ENCODE results near the gene IL22RA2. TPM values are rescaled to one million over a fixed set of nuclear protein-coding genes. Genes with fewer than 3 reads are reported as not detected.
A peak's percentile ranks its signal among the peaks of the same experiment; 100 is the strongest.

Gene IL22RA2
- total RNA-seq, 1 experiment from 2014 or later, result not detected

DNA sequence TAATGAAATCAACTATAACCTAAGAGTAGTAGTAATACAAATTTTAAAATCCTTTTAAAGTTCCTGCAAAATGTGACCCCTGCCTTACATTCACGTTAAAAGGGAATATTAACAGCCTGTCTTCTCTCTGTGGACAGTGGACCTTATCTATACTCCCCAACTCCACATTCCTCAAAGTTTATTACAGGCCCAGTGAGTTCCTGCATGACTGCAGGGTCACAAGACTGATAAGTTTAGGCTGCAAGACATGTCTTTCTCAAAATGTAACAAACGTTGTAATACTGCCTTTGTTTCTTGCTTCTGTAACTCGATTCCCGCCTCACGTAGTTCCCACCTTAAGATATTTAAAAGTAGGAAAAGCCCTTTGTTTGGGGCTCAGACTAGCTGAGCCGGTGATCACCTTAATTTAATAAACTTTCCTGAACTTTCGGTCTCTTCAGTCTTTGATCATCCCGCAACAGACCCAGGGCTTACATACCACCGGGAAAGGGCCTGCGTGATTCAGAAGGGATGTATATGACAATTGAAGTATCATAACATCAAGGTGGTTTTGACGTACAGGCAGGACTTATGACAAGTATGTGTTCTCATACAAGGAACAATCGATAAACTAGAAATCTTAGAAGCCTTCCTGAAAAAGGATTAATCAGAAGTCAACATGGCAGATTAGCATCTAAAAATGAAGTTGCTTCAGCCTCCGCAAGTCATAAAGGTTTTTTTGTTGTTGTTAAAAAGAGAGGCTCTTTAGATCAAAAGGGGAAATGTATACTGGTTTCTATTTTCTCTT lies 3.0 kb downstream of the IL22RA2 start:
- Histone ChIP-seq H3K27ac (ENCODE audit: low read length) (no peak overlapping the region), H3K9ac (ENCODE audit: low read length) (no peak overlapping the region), H3K36me3 (ENCODE audit: insufficient read depth, low read length) (no peaks in the 10 kb centered on the region), H3K79me2 (ENCODE audit: low read length) (no peaks in the 10 kb centered on the region), H3K4me3 (ENCODE audit: low read length) (no peak overlapping the region), H2AFZ (ENCODE audit: low read length) (0 out of 2 replicates have a peak overlapping the region, but pooled peaks have one; percentile 45), H3K4me1 (ENCODE audit: low read length) (peaks cover 35% of the 10 kb centered on the region), H3K9me2 (replicated peaks; ENCODE audit: insufficient read depth, low read length) (no peaks in the 10 kb centered on the region), H3K27me3 (ENCODE audit: low read length) (no peaks in the 10 kb centered on the region), H3K4me2 (ENCODE audit: low read depth, low read length, poor library complexity, severe bottlenecking) (no peak overlapping the region), H3K9me3 (ENCODE audit: low read length) (no peaks in the 10 kb centered on the region), H4K20me1 (ENCODE audit: insufficient read depth, low read depth, low read length) (no peaks in the 10 kb centered on the region)
- DNase-seq, result no peak

DNA sequence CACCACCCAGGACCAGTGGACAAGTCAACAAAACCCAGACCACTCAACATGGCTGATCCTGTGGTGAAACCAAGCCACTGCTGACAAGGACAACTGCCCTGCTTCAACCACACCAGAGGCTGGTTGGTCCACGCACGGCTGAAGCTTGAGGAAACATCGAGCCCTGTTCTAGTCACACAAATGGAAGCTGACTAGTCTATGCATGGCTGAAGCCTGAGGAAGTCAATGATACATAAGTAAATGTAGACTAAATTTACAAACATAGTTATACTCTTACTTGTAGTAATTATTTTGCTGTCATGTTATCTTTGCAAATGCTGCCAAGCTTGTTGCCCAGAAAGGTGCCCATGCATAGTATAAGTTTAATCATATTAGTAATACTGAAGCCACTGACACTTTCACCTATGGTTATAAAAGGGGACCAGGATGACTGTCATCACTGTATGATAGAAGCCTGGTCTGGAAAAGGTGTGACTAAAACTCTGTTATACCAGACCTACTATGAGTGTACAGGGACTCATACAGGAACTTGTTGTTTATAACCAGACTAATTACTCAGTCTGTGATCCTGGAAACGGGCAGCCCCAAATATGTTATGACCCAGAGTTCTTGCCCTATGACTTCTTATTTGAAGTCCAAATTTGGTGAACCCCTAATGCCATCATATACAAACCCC lies 5.6 kb downstream of the IL22RA2 start:
- H3K9me3 ChIP-seq (ENCODE audit: low read length), result peaks cover 12% of the 10 kb centered on the region
- no peak overlapping the region for H3K27ac ChIP-seq (ENCODE audit: low read length)
- H3K9me2 ChIP-seq (replicated peaks; ENCODE audit: insufficient read depth, low read length), result no peaks in the 10 kb centered on the region
- no peak overlapping the region for H3K4me3 ChIP-seq (ENCODE audit: low read length)
- no peaks in the 10 kb centered on the region for H3K27me3 ChIP-seq (ENCODE audit: low read length)
- no peak overlapping the region for H2AFZ ChIP-seq (ENCODE audit: low read length)
- no peak overlapping the region for H3K9ac ChIP-seq (ENCODE audit: low read length)
- H3K36me3 ChIP-seq (ENCODE audit: insufficient read depth, low read length), result no peaks in the 10 kb centered on the region; the same call in 1 of the 2 replicates
- no peaks in the 10 kb centered on the region for H4K20me1 ChIP-seq (ENCODE audit: insufficient read depth, low read depth, low read length)
- H3K4me1 ChIP-seq (ENCODE audit: low read length), result peaks cover 39% of the 10 kb centered on the region
- no peaks in the 10 kb centered on the region for H3K79me2 ChIP-seq (ENCODE audit: low read length)
- DNase-seq, result no peak
- no peak overlapping the region for H3K4me2 ChIP-seq (ENCODE audit: low read depth, low read length, poor library complexity, severe bottlenecking)

DNA sequence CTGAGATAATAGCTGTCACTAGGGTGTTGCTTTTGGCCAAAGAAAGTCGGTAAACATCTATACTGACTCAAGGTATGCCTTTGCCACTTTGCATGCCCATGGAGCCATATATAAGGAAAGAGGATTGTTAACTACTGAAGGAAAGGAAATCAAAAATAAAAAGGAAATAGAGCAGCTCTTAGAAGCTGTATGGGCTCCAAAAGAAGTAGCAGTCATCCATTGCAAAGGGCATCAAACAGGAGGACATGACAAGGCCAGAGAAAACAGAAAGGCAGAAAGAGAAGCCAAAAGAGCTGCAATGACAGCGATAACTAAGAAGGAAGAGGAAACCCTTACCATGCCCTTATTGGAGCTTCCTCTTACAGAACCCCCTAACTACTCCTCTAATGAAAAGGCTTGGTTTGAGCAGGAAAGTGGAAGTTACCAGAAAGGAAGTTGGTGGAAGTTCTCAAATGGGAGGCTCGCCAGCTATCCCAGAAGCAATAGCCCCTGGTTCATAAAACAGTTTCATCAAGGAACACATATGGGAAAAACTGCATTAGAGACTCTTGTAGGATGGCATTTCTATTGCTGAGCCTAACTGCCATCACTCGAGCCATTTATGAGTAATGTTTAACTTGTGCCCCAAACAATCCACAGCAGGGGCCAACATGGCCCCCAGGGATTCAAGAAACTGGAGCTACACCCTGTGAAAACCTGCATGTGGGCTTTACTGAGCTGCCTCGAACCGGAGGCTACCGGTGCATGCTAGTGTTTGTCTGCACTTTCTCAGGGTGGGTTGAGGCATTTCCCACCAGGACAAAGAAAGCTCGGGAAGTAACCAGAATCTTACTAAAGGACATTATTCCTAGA lies 7.0 kb downstream of the IL22RA2 start:
- no peak overlapping the region for H3K9ac ChIP-seq (ENCODE audit: low read length)

DNA sequence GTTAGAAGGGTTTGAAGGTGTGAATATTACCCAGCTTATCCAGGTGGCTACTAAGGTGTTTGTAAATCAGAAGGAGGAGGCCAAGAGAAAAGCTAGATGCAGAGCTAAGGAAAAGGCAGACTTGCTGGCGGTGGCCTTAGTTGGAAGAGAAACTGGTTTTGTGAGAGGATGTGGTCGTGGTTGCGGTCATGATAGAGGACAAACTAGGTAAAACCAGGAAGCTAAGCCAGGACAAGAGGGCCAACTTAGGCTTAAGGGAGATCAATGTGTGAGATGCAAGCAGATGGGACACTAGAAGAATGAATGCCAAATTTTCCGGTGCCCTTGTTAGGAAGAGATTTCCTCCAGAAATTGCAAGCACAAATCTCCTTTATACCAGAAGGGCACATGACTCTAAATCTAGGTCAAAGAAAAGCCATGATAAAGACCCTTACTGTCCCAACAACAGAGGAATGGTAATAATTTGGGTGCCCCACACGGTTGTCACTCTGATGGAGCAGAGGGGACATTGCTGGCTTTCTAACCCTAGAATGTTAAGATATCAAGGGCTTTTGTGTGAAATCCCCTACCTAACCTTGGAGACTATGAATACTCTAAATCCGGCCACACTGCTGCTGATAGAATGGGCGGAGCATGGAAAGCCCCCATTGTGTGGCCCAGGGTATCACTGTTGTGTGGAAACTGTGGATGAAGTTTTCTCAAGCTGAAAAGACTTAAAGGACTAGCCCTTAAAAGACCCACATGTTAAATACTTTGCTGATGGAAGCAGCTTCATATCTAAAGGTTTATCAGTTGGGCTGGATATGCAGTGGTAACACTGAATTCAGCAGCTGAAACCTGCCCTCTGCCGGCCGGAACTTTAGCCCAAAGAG lies 7.8 kb downstream of the IL22RA2 start:
- Histone ChIP-seq H3K27me3 (ENCODE audit: low read length) (no peaks in the 10 kb centered on the region), H3K4me3 (ENCODE audit: low read length) (no peak overlapping the region), H2AFZ (ENCODE audit: low read length) (peak overlapping the region; percentile 17; the same call in 1 of the 2 replicates), H3K4me2 (ENCODE audit: low read depth, low read length, poor library complexity, severe bottlenecking) (peak overlapping the region; percentile 15), H4K20me1 (ENCODE audit: insufficient read depth, low read depth, low read length) (no peaks in the 10 kb centered on the region), H3K9me3 (ENCODE audit: low read length) (peaks cover 12% of the 10 kb centered on the region), H3K9me2 (replicated peaks; ENCODE audit: insufficient read depth, low read length) (no peaks in the 10 kb centered on the region), H3K27ac (ENCODE audit: low read length) (peak overlapping the region; percentile 13; the same call in 1 of the 2 replicates), H3K9ac (ENCODE audit: low read length) (peak overlapping the region; percentile 13; the same call in 1 of the 2 replicates), H3K4me1 (ENCODE audit: low read length) (peaks cover 19% of the 10 kb centered on the region), H3K36me3 (ENCODE audit: insufficient read depth, low read length) (no peaks in the 10 kb centered on the region; the same call in 1 of the 2 replicates), H3K79me2 (ENCODE audit: low read length) (no peaks in the 10 kb centered on the region)
- DNase-seq, result peak; percentile 94

More for the DNA sequence above, 7.0 kb downstream of the IL22RA2 start:
- no peak overlapping the region for H3K27ac ChIP-seq (ENCODE audit: low read length)
- H3K36me3 ChIP-seq (ENCODE audit: insufficient read depth, low read length), result no peaks in the 10 kb centered on the region; the same call in 1 of the 2 replicates
- H3K4me2 ChIP-seq (ENCODE audit: low read depth, low read length, poor library complexity, severe bottlenecking), result peak overlapping the region; percentile 30
- no peaks in the 10 kb centered on the region for H3K27me3 ChIP-seq (ENCODE audit: low read length)
- H3K4me1 ChIP-seq (ENCODE audit: low read length), result peaks cover 28% of the 10 kb centered on the region
- H3K9me3 ChIP-seq (ENCODE audit: low read length), result peaks cover 12% of the 10 kb centered on the region
- DNase-seq, result peak; percentile 44
- H3K4me3 ChIP-seq (ENCODE audit: low read length), result no peak overlapping the region
- no peaks in the 10 kb centered on the region for H3K9me2 ChIP-seq (replicated peaks; ENCODE audit: insufficient read depth, low read length)
- no peaks in the 10 kb centered on the region for H4K20me1 ChIP-seq (ENCODE audit: insufficient read depth, low read depth, low read length)
- H2AFZ ChIP-seq (ENCODE audit: low read length), result peak overlapping the region; percentile 42; the same call in 1 of the 2 replicates
- no peaks in the 10 kb centered on the region for H3K79me2 ChIP-seq (ENCODE audit: low read length)

DNA sequence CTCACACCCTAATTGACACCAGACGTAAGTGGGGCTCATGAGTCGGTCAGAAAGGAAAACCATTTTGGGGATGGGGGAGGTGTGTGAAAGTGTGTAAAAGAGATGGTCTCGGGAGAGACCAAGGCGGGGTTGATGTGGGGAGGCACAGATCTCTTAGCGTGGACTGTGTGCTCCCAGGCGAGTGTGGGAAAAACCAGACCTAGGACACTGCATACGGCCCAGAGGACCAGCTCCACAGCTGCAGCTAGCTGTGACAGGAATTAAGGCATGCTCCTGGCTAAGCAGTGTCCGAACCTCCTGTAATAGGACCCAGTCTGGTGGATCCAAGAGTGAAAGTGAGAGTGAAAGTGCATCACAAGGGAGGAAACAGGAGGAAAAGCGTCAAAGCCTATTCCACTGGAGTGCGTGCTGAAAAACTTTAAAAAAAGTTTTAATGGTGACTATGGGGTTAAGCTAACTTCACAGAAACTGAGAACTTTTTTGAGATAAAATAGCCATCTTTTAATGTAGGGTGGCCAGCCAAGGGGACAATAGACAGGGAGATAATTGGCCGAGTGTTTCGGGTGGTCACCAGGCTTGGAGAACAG lies 9.6 kb downstream of the IL22RA2 start:
- no peak for DNase-seq
- no peaks in the 10 kb centered on the region for H3K9me2 ChIP-seq (replicated peaks; ENCODE audit: insufficient read depth, low read length)
- no peak overlapping the region for H2AFZ ChIP-seq (ENCODE audit: low read length)
- no peak overlapping the region for H3K9ac ChIP-seq (ENCODE audit: low read length)
- peaks cover 12% of the 10 kb centered on the region for H3K9me3 ChIP-seq (ENCODE audit: low read length)
- no peak overlapping the region for H3K4me3 ChIP-seq (ENCODE audit: low read length)
- no peaks in the 10 kb centered on the region for H3K27me3 ChIP-seq (ENCODE audit: low read length)
- no peaks in the 10 kb centered on the region for H4K20me1 ChIP-seq (ENCODE audit: insufficient read depth, low read depth, low read length)
- peaks cover 19% of the 10 kb centered on the region for H3K4me1 ChIP-seq (ENCODE audit: low read length)
- H3K4me2 ChIP-seq (ENCODE audit: low read depth, low read length, poor library complexity, severe bottlenecking), result no peak overlapping the region
- no peaks in the 10 kb centered on the region for H3K79me2 ChIP-seq (ENCODE audit: low read length)
- no peaks in the 10 kb centered on the region; the same call in 1 of the 2 replicates for H3K36me3 ChIP-seq (ENCODE audit: insufficient read depth, low read length)
- H3K27ac ChIP-seq (ENCODE audit: low read length), result no peak overlapping the region

DNA sequence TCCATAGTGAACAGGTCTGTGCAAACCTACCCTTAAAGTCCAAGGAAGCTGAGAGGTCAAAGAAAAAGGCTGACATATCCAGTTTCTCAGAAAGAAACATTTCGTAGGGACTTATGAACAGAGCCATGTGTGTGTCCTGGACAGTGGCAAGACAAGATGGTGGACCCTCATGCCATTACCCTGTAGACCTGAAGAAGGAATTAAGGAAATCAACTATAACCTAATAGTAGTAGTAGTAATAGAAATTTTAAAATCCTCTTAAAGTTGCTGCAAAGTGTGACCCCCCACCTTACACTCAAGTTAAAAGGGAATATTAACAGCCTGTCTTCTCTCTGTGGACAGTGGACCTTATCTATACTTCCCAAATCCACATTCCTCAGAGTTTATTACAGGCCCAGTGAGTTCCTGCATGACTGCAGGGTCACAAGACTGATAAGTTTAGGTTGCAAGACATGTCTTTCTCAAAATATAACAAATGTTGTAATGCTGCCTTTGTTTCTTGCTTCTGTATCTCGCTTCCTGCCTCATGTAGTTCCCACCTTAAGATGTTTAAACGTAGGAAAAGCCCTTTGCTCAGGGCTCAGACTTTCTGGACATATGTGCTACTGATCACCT lies 10.6 kb downstream of the IL22RA2 start:
- no peaks in the 10 kb centered on the region; the same call in 1 of the 2 replicates for H3K36me3 ChIP-seq (ENCODE audit: insufficient read depth, low read length)
- H3K9ac ChIP-seq (ENCODE audit: low read length), result no peak overlapping the region
- no peak overlapping the region for H3K4me3 ChIP-seq (ENCODE audit: low read length)
- H4K20me1 ChIP-seq (ENCODE audit: insufficient read depth, low read depth, low read length), result no peaks in the 10 kb centered on the region
- H3K27me3 ChIP-seq (ENCODE audit: low read length), result no peaks in the 10 kb centered on the region
- no peak overlapping the region for H3K27ac ChIP-seq (ENCODE audit: low read length)
- no peaks in the 10 kb centered on the region for H3K79me2 ChIP-seq (ENCODE audit: low read length)
- H3K9me3 ChIP-seq (ENCODE audit: low read length), result peaks cover 12% of the 10 kb centered on the region
- H2AFZ ChIP-seq (ENCODE audit: low read length), result no peak overlapping the region
- no peaks in the 10 kb centered on the region for H3K9me2 ChIP-seq (replicated peaks; ENCODE audit: insufficient read depth, low read length)
- no peak overlapping the region for H3K4me2 ChIP-seq (ENCODE audit: low read depth, low read length, poor library complexity, severe bottlenecking)
- DNase-seq, result no peak
- H3K4me1 ChIP-seq (ENCODE audit: low read length), result peaks cover 19% of the 10 kb centered on the region

DNA sequence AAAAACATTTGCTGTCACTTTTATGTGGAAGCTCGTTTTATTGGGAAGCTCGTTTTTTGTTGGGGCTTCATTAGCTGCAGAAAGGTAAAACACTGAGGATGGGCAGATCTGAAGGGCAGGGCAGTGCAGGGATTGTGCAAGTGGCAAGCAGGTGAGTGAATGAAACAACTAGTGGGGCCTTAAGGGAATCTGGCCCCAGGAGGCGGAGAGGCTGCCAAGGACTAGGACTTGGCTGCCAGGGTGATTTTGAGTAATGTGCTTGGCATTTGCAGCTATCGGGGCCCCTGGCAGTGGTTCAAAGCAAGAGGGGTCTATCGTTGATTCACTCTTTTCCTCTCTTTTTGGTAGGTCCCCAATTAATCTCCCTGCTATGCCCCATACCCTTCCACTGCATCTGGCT lies 11.5 kb downstream of the IL22RA2 start:
- no peaks in the 10 kb centered on the region; the same call in 1 of the 2 replicates for H3K36me3 ChIP-seq (ENCODE audit: insufficient read depth, low read length)
- no peak overlapping the region for H3K4me3 ChIP-seq (ENCODE audit: low read length)
- no peaks in the 10 kb centered on the region for H4K20me1 ChIP-seq (ENCODE audit: insufficient read depth, low read depth, low read length)
- H3K9ac ChIP-seq (ENCODE audit: low read length), result no peak overlapping the region
- H2AFZ ChIP-seq (ENCODE audit: low read length), result no peak overlapping the region
- no peak overlapping the region for H3K4me2 ChIP-seq (ENCODE audit: low read depth, low read length, poor library complexity, severe bottlenecking)
- DNase-seq, result no peak
- H3K27me3 ChIP-seq (ENCODE audit: low read length), result no peaks in the 10 kb centered on the region
- H3K4me1 ChIP-seq (ENCODE audit: low read length), result peaks cover 18% of the 10 kb centered on the region
- no peak overlapping the region for H3K27ac ChIP-seq (ENCODE audit: low read length)
- H3K79me2 ChIP-seq (ENCODE audit: low read length), result no peaks in the 10 kb centered on the region
- H3K9me3 ChIP-seq (ENCODE audit: low read length), result peaks cover 12% of the 10 kb centered on the region
- H3K9me2 ChIP-seq (replicated peaks; ENCODE audit: insufficient read depth, low read length), result no peaks in the 10 kb centered on the region

Data from Karpas-422 (cell line).